T-cell (primary cell): Measurements from ENCODE around the gene ZNF688. TPM values are rescaled to one million over a fixed set of nuclear protein-coding genes. Genes with fewer than 3 reads are reported as not detected.
A peak's percentile ranks its signal among the peaks of the same experiment; 100 is the strongest.

Experiments
- ATAC-seq, 4 experiments: fragments of 200-7000 bp in 3 of 4; fragments of 150-1000 bp in 1 of 4; cut with Tn5 transposase; replicated peaks in 1 of 4; 1 replicate in 3 of 4; 2 replicates in 1 of 4; pipeline ENCODE4 v1.10.0; 2021; ENCODE audit warnings: moderate library complexity in 3 of 4, mild to moderate bottlenecking in 2 of 4, moderate number of reproducible peaks in 1 of 4
- CTCF ChIA-PET, 2 donors: fragments of 300-600 bp; sonication (Branson Sonifier 250); formaldehyde crosslinking; loops; one replicate each; lab custom pipeline; 2022; ENCODE audit warnings: antibody characterized with exemption in 2 of 2; lab: Charles Lee
- POLR2A ChIA-PET, 2 donors: fragments of 300-600 bp; sonication (Branson Sonifier 250); formaldehyde crosslinking; loops; one replicate each; lab custom pipeline; 2022; ENCODE audit warnings: antibody characterized with exemption in 2 of 2; lab: Charles Lee
- DNase-seq, 35 experiments: peaks; one replicate each; pipeline versions ENCODE4 v3.0.0 to v3.0.0-alpha.2; 2013 to 2023
- H3K27ac ChIP-seq: one replicate; pipeline ENCODE4 v1.5.1; 2013; ENCODE audit warnings: low read length
- H3K27me3 ChIP-seq, 2 experiments: replicated peaks in 1 of 2; 1 replicate in 1 of 2; 2 replicates in 1 of 2; pipeline versions ENCODE4 v1.6.1 to v1.7.0; 2013; ENCODE audit warnings: low read length in 1 of 2, mixed read lengths in 1 of 2; ENCODE audit not compliant: control insufficient read depth in 2 of 2, insufficient read depth in 2 of 2; ENCODE audit errors: extremely low read depth in 1 of 2
- H3K36me3 ChIP-seq, 2 donors: 1 replicate in 1 of 2; 2 replicates in 1 of 2; pipeline versions ENCODE4 v1.6.1 to v1.7.0; 2013; ENCODE audit warnings: low read length in 1 of 2; ENCODE audit not compliant: control insufficient read depth in 2 of 2, insufficient read depth in 1 of 2; ENCODE audit errors: extremely low read depth in 1 of 2
- H3K4me1 ChIP-seq, 2 experiments: 1 replicate in 1 of 2; 2 replicates in 1 of 2; pipeline versions ENCODE4 v1.6.1 to v1.7.0; 2013; ENCODE audit warnings: low read length in 2 of 2, mixed read lengths in 1 of 2; ENCODE audit not compliant: insufficient read depth in 2 of 2, control insufficient read depth in 1 of 2; ENCODE audit errors: extremely low read depth in 1 of 2
- H3K4me3 ChIP-seq, 2 donors: 1 replicate in 1 of 2; 2 replicates in 1 of 2; pipeline versions ENCODE4 v1.5.1 to v1.7.0; 2013; ENCODE audit warnings: mild to moderate bottlenecking in 2 of 2, low read length in 1 of 2, moderate library complexity in 1 of 2; ENCODE audit not compliant: control insufficient read depth in 1 of 2; ENCODE audit errors: extremely low read depth in 1 of 2
- H3K9me3 ChIP-seq: 2 replicates; pipeline ENCODE4 v1.7.0; 2013
- H3K27ac Mint-ChIP-seq, 2 donors: one replicate each; pipeline ENCODE4 v1.8.0; 2020 to 2021; ENCODE audit warnings: mild to moderate bottlenecking in 2 of 2, mixed read lengths in 2 of 2
- H3K27me3 Mint-ChIP-seq, 2 donors: one replicate each; pipeline ENCODE4 v1.8.0; 2021 to 2022; ENCODE audit warnings: mixed read lengths in 2 of 2
- H3K36me3 Mint-ChIP-seq: one replicate; pipeline ENCODE4 v1.8.0; 2021; ENCODE audit warnings: mixed read lengths
- H3K4me1 Mint-ChIP-seq, 3 donors: one replicate each; pipeline ENCODE4 v1.8.0; 2020 to 2022; ENCODE audit warnings: mixed read lengths in 3 of 3, mild to moderate bottlenecking in 1 of 3
- H3K4me3 Mint-ChIP-seq, 3 donors: one replicate each; pipeline ENCODE4 v1.8.0; 2020 to 2022; ENCODE audit warnings: mild to moderate bottlenecking in 3 of 3, mixed read lengths in 3 of 3, moderate library complexity in 3 of 3
- H3K9me3 Mint-ChIP-seq, 3 donors: one replicate each; pipeline ENCODE4 v1.8.0; 2020 to 2022; ENCODE audit warnings: mixed read lengths in 3 of 3
- WGBS: methylation state at CpG from one replicate; pipeline ENCODE4 v1.1.5; 2013; ENCODE audit warnings: missing lambda C conversion rate; ENCODE audit not compliant: insufficient coverage; 5-methylcytosine and 5-hydroxymethylcytosine counted together
- total RNA-seq, 35 experiments: library from RNA in 6 of 35; stranded (reverse) in 6 of 35; fragments of 120-200 nt in 1 of 35; gene quantifications; one replicate each; pipeline versions ENCODE4 v1.2.1 to v1.2.4 and lab custom pipeline; 2013 to 2026

ZNF688 gene
- total RNA-seq, 5 donors from 2014 or later (not counting 1 experiment from before 2014, with no cell fraction given) = 11.9 to 25.9 (median 20.7) TPM

GRCh38 chr16:30557957-30558788 is 13.3 kb downstream of the ZNF688 start, which contains the start of gene ZNF764:
TSS of gene ZNF764 (minus strand) at chr16:30558374. CDS start at chr16:30558182, 192 bp downstream.
- WGBS = under 1% methylated on average over 70 of the region's 74 CpGs
- CTCF ChIA-PET = interaction anchor here (0.9 to 2.9 kb wide), 7 partner anchors 14 to 128 kb away, joined by 3 to 46 read pairs (median 6); partner anchors contain the start of genes DCTPP1 (in 1 of the 2), PRR14 (in 1 of the 2), ZNF688 (in 1 of the 2) and ZNF747 (in 1 of the 2)
- ATAC-seq (peak; percentile 90 to 94 (median 92)), DNase-seq (peak; percentile 88 to 97 (median 92))
- H3K27ac ChIP-seq = peak within 1 kb of the TSS; percentile 87
- peaks cover 5 to 67% of the 10 kb centered on the region in 2 experiments for H3K4me1 ChIP-seq
- peaks cover 37 to 51% (median 48%) of the 10 kb centered on the region in 3 donors for H3K4me1 Mint-ChIP-seq
- H3K36me3 Mint-ChIP-seq = peaks cover 16% of the 10 kb centered on the region
- peaks cover 3 to 29% of the 10 kb centered on the region in 2 donors for H3K36me3 ChIP-seq
- no peaks in the 10 kb centered on the region for H3K9me3 Mint-ChIP-seq
- peaks cover 0 to 6% of the 10 kb centered on the region in 2 experiments for H3K27me3 ChIP-seq
- H3K9me3 ChIP-seq = no peaks in the 10 kb centered on the region
- peak within 1 kb of the TSS; percentile 52 to 73 for H3K4me3 ChIP-seq
- POLR2A ChIA-PET = interaction anchor here (0.5 to 1.1 kb wide), 9 partner anchors 9 to 487 kb away, joined by 3 to 5 read pairs (median 4); partner anchors contain the start of genes ZNF688 (in 1 of the 2) and ZNF747 (in 1 of the 2)
- H3K4me3 Mint-ChIP-seq = peak within 1 kb of the TSS; percentile 84 to 89 (median 88)
- peak within 1 kb of the TSS; percentile 93 for H3K27ac Mint-ChIP-seq
- H3K27me3 Mint-ChIP-seq = no peaks in the 10 kb centered on the region

GRCh38 chr16:30557707-30557956 is 13.9 kb downstream of the ZNF688 start:
- ATAC-seq = no peak
- peaks cover 8 to 72% of the 10 kb centered on the region in 2 experiments for H3K4me1 ChIP-seq

GRCh38 chr16:30556125-30556473 is 15.4 kb downstream of the ZNF688 start:
- H3K27ac Mint-ChIP-seq = peak overlapping the region; percentile 49 to 93
- CTCF ChIA-PET = interaction anchor here in 1 of 2 donors (1.3 kb wide), 1 partner anchor 16 kb away, joined by 4 read pairs; the partner anchor contains the start of gene ZNF688
- H3K27me3 ChIP-seq = peaks cover 0 to 1% of the 10 kb centered on the region in 2 experiments
- no peaks in the 10 kb centered on the region for H3K9me3 ChIP-seq
- ATAC-seq (no peak), DNase-seq (no peak)
- H3K36me3 ChIP-seq = peaks cover 3 to 29% of the 10 kb centered on the region in 2 donors
- peaks cover 50 to 67% (median 61%) of the 10 kb centered on the region in 3 donors for H3K4me1 Mint-ChIP-seq
- no peak overlapping the region for H3K27ac ChIP-seq
- peaks cover 16% of the 10 kb centered on the region for H3K36me3 Mint-ChIP-seq
- POLR2A ChIA-PET = no interaction called here
- H3K4me3 Mint-ChIP-seq = peak overlapping the region; percentile 18 to 89 (median 88)
- H3K9me3 Mint-ChIP-seq = no peaks in the 10 kb centered on the region
- peaks cover 19 to 77% of the 10 kb centered on the region in 2 experiments for H3K4me1 ChIP-seq
- H3K4me3 ChIP-seq = no peak overlapping the region
- no peaks in the 10 kb centered on the region for H3K27me3 Mint-ChIP-seq
- 94% methylated on average over 10 of the region's 10 CpGs for WGBS

More at GRCh38 chr16:30557707-30557956, 13.9 kb downstream of the ZNF688 start:
- Histone ChIP-seq H3K4me3 (peak overlapping the region; percentile 52 to 73), H3K27ac (peak overlapping the region; percentile 87), H3K27me3 (peaks cover 0 to 6% of the 10 kb centered on the region in 2 experiments), H3K9me3 (no peaks in the 10 kb centered on the region), H3K36me3 (peaks cover 3 to 29% of the 10 kb centered on the region in 2 donors)
- WGBS = 1% methylated on average over 17 of the region's 17 CpGs
- no peaks in the 10 kb centered on the region for H3K27me3 Mint-ChIP-seq
- peak in 3 of 35 experiments; percentile 24 to 38 (median 27) for DNase-seq
- H3K4me3 Mint-ChIP-seq = peak overlapping the region; percentile 84 to 89 (median 88)
- peak overlapping the region; percentile 93 for H3K27ac Mint-ChIP-seq
- H3K36me3 Mint-ChIP-seq = peaks cover 16% of the 10 kb centered on the region
- peaks cover 42 to 56% (median 53%) of the 10 kb centered on the region in 3 donors for H3K4me1 Mint-ChIP-seq
- POLR2A ChIA-PET = interaction anchor here (0.5 to 1.1 kb wide), 4 partner anchors 15 to 486 kb away, joined by 3 to 4 read pairs (median 4); no protein-coding TSS in a partner anchor
- CTCF ChIA-PET = interaction anchor here (1.2 to 2.9 kb wide), 3 partner anchors 22 to 93 kb away, joined by 3 to 46 read pairs (median 7); partner anchors contain the start of genes PRR14 (in 1 of the 2) and ZNF747 (in 1 of the 2)
- no peaks in the 10 kb centered on the region for H3K9me3 Mint-ChIP-seq

- H3K4me1 ChIP-seq = peaks cover 21 to 77% of the 10 kb centered on the region in 2 experiments
- peaks cover 3 to 29% of the 10 kb centered on the region in 2 donors for H3K36me3 ChIP-seq
- Mint-ChIP-seq H3K27me3 (no peaks in the 10 kb centered on the region), H3K36me3 (peaks cover 16% of the 10 kb centered on the region), H3K4me1 (peaks cover 51 to 68% (median 59%) of the 10 kb centered on the region in 3 donors), H3K4me3 (peak overlapping the region; percentile 18 to 89 (median 88)), H3K9me3 (no peaks in the 10 kb centered on the region), H3K27ac (peak overlapping the region; percentile 49 to 93)
- DNase-seq (no peak), ATAC-seq (no peak)
- H3K27ac ChIP-seq = no peak overlapping the region
- H3K27me3 ChIP-seq = no peaks in the 10 kb centered on the region
- no peaks in the 10 kb centered on the region for H3K9me3 ChIP-seq
- POLR2A ChIA-PET = no interaction called here
- 96% methylated on average over 60 of the region's 69 CpGs for WGBS
- CTCF ChIA-PET = interaction anchor here in 1 of 2 donors (0.6 kb wide), 1 partner anchor 31 kb away, joined by 3 read pairs; no protein-coding TSS in a partner anchor
- H3K4me3 ChIP-seq = no peak overlapping the region
Measured at GRCh38 chr16:30555315-30556124, 16.0 kb downstream of the ZNF688 start.

- peak overlapping the region in 1 of 3 donors; percentile 3 for H3K4me3 Mint-ChIP-seq
- no peaks in the 10 kb centered on the region for H3K27me3 Mint-ChIP-seq
- H3K27ac ChIP-seq = no peak overlapping the region
- H3K27ac Mint-ChIP-seq = peak overlapping the region in 1 of 2 donors; percentile 97
- no peak for ATAC-seq
- peaks cover 3 to 29% of the 10 kb centered on the region in 2 donors for H3K36me3 ChIP-seq
- H3K4me1 ChIP-seq = peaks cover 21 to 80% of the 10 kb centered on the region in 2 experiments
- no peaks in the 10 kb centered on the region for H3K9me3 Mint-ChIP-seq
- DNase-seq = no peak
- no peaks in the 10 kb centered on the region for H3K9me3 ChIP-seq
- 98% methylated on average over 16 of the region's 18 CpGs for WGBS
- POLR2A ChIA-PET = interaction anchor here in 1 of 2 donors (0.5 kb wide), 1 partner anchor 14 kb away, joined by 6 read pairs; no protein-coding TSS in a partner anchor
- peaks cover 16% of the 10 kb centered on the region for H3K36me3 Mint-ChIP-seq
- CTCF ChIA-PET = no interaction called here
- H3K4me3 ChIP-seq = no peak overlapping the region
- no peaks in the 10 kb centered on the region for H3K27me3 ChIP-seq
- peaks cover 53 to 70% (median 59%) of the 10 kb centered on the region in 3 donors for H3K4me1 Mint-ChIP-seq
Measured at GRCh38 chr16:30554557-30555314, 16.8 kb downstream of the ZNF688 start.
